Activated CD4-positive, CD25-positive, alpha-beta regulatory T cell treated with anti-CD3 and anti-CD28 coated beads, Interleukin-2, amount 50 U/mL, for 72 hours (primary cell): ENCODE results near the gene GFPT1.
"Not testable (repeated sequence)": the region's sequence is repeated elsewhere in the genome, so short reads cannot be mapped to it uniquely, and the experiment has no call there.

Experiments used
- DNase-seq: peaks from one replicate; pipeline ENCODE4 v3.0.0; 2021

The GFPT1 gene

GRCh38 chr2:69383176-69383812, 3.7 kb downstream of the GFPT1 start:
- no peak for DNase-seq

GRCh38 chr2:69382547-69382946, 4.5 kb downstream of the GFPT1 start:
- no peak for DNase-seq

- no peak for DNase-seq
Observed at GRCh38 chr2:69381337-69381737, 5.7 kb downstream of the GFPT1 start.

GRCh38 chr2:69380072-69380917, 6.7 kb downstream of the GFPT1 start:
- DNase-seq = no peak

GRCh38 chr2:69376403-69376802, 10.6 kb downstream of the GFPT1 start:
- no peak for DNase-seq

- DNase-seq = no peak
Observed at GRCh38 chr2:69375494-69376353, 11.3 kb downstream of the GFPT1 start.

- no peak for DNase-seq
Observed at GRCh38 chr2:69372767-69373166, 14.3 kb downstream of the GFPT1 start.

- DNase-seq = no peak
Observed at GRCh38 chr2:69369802-69370201, 17.2 kb downstream of the GFPT1 start.

GRCh38 chr2:69368588-69368987, 18.4 kb downstream of the GFPT1 start:
- DNase-seq = no peak

- no peak for DNase-seq
Observed at GRCh38 chr2:69359371-69359770, 27.7 kb downstream of the GFPT1 start.

- DNase-seq = no peak
Observed at GRCh38 chr2:69358914-69359313, 28.1 kb downstream of the GFPT1 start.

- no peak for DNase-seq
Observed at GRCh38 chr2:69356471-69356870, 30.6 kb downstream of the GFPT1 start.

GRCh38 chr2:69354976-69355375, 32.1 kb downstream of the GFPT1 start:
- DNase-seq = not testable (repeated sequence)

- no peak for DNase-seq
Observed at GRCh38 chr2:69353360-69353759, 33.7 kb downstream of the GFPT1 start.

- no peak for DNase-seq
Observed at GRCh38 chr2:69348781-69349180, 38.2 kb downstream of the GFPT1 start.

GRCh38 chr2:69345434-69345833, 41.6 kb downstream of the GFPT1 start:
- no peak for DNase-seq

GRCh38 chr2:69344305-69344704, 42.7 kb downstream of the GFPT1 start:
- no peak for DNase-seq

GRCh38 chr2:69340101-69340775, 46.8 kb downstream of the GFPT1 start:
- DNase-seq = no peak

- no peak for DNase-seq
Observed at GRCh38 chr2:69335311-69335710, 51.7 kb downstream of the GFPT1 start.

- no peak for DNase-seq
Observed at GRCh38 chr2:69333352-69333751, 53.7 kb downstream of the GFPT1 start.

GRCh38 chr2:69330781-69331180, 56.2 kb downstream of the GFPT1 start:
- DNase-seq = no peak

- no peak for DNase-seq
Observed at GRCh38 chr2:69322631-69323030, 64.4 kb downstream of the GFPT1 start.

GRCh38 chr2:69316550-69316949, 70.5 kb downstream of the GFPT1 start:
- DNase-seq = no peak
